CD4-positive, alpha-beta T cell (primary cell): Measurements from ENCODE around the gene PPM1G. TPM values are rescaled to one million over a fixed set of nuclear protein-coding genes. Genes with fewer than 3 reads are reported as not detected.

Experiments
- ATAC-seq: fragments of 200-7000 bp; cut with Tn5 transposase; one replicate; pipeline ENCODE4 v1.10.0; 2022; ENCODE audit warnings: mild to moderate bottlenecking; ENCODE audit not compliant: poor library complexity
- CTCF ChIA-PET: fragments of 350-600 bp; sonication (Branson Sonifier 250); formaldehyde crosslinking; loops from one replicate; lab custom pipeline; 2021; ENCODE audit warnings: antibody characterized with exemption, inconsistent platforms; lab: Charles Lee
- POLR2A ChIA-PET: fragments of 350-600 bp; sonication (Branson Sonifier 250); formaldehyde crosslinking; loops from one replicate; lab custom pipeline; 2021; ENCODE audit warnings: antibody characterized with exemption, inconsistent platforms; lab: Charles Lee
- DNase-seq, 14 experiments: peaks; one replicate each; pipeline ENCODE4 v3.0.0-alpha.2; 2013 to 2020; ENCODE audit warnings: mixed read lengths in 2 of 14
- H3K27ac ChIP-seq, 2 donors: one replicate each; pipeline versions ENCODE4 v1.5.1 to v1.7.0; 2013; ENCODE audit warnings: low read length in 2 of 2, low read depth in 1 of 2, mild to moderate bottlenecking in 1 of 2
- H3K27me3 ChIP-seq, 2 experiments: 1 replicate in 1 of 2; 2 replicates in 1 of 2; pipeline versions ENCODE4 v1.6.1 to v1.7.0; 2013; ENCODE audit warnings: low read length in 2 of 2, control low read depth in 1 of 2, mild to moderate bottlenecking in 1 of 2, moderate library complexity in 1 of 2; ENCODE audit not compliant: insufficient read depth in 2 of 2, control insufficient read depth in 1 of 2
- H3K36me3 ChIP-seq: one replicate; pipeline ENCODE4 v1.6.1; 2013; ENCODE audit warnings: low read length, control low read depth; ENCODE audit not compliant: insufficient read depth
- H3K4me1 ChIP-seq: one replicate; pipeline ENCODE4 v1.6.1; 2013; ENCODE audit warnings: low read length, control low read depth; ENCODE audit not compliant: insufficient read depth
- H3K4me3 ChIP-seq: one replicate; pipeline ENCODE4 v1.5.1; 2013; ENCODE audit warnings: mild to moderate bottlenecking, low read length, moderate library complexity
- H3K9me3 ChIP-seq, 2 experiments: 1 replicate in 1 of 2; 2 replicates in 1 of 2; pipeline versions ENCODE4 v1.6.1 to v1.7.0; 2013; ENCODE audit warnings: low read length in 2 of 2, mild to moderate bottlenecking in 2 of 2, control low read depth in 1 of 2, moderate library complexity in 1 of 2; ENCODE audit not compliant: control insufficient read depth in 1 of 2, insufficient read depth in 1 of 2
- H3K27ac Mint-ChIP-seq: one replicate; pipeline ENCODE4 v1.8.0; 2020; ENCODE audit warnings: mixed read lengths
- H3K27me3 Mint-ChIP-seq: one replicate; pipeline ENCODE4 v1.8.0; 2021; ENCODE audit warnings: mixed read lengths
- H3K36me3 Mint-ChIP-seq: one replicate; pipeline ENCODE4 v1.8.0; 2021; ENCODE audit warnings: low read depth, mixed read lengths
- H3K4me1 Mint-ChIP-seq: one replicate; pipeline ENCODE4 v1.8.0; 2021; ENCODE audit warnings: low read depth, mixed read lengths
- H3K4me3 Mint-ChIP-seq: one replicate; pipeline ENCODE4 v1.8.0; 2020; ENCODE audit warnings: mild to moderate bottlenecking, mixed read lengths
- H3K9me3 Mint-ChIP-seq: one replicate; pipeline ENCODE4 v1.8.0; 2020; ENCODE audit warnings: mixed read lengths
- CTCF ChIP-seq: fragments of 200-600 bp; IDR thresholded peaks from one replicate; pipeline ENCODE4 v1.8.0; 2022; ENCODE audit warnings: antibody characterized with exemption, mild to moderate bottlenecking
- intact Hi-C, 2 experiments: fragments of 100-400 bp; cut with DNase I in 1 of 2; cut with micrococcal nuclease in 1 of 2; formaldehyde crosslinking; loops; one replicate each; pipeline versions ENCODE4 v1.15.1 to v1.9.0; 2023 to 2025; cut with DNase I, micrococcal nuclease
- polyA plus RNA-seq, 2 donors: library from polyadenylated mRNA; unstranded; fragments of 120-200 nt; gene quantifications; one replicate each; pipeline ENCODE4 v1.2.1, GENCODE V29; 2013
- total RNA-seq, 174 experiments: library from RNA in 2 of 174; stranded (reverse) in 2 of 174; gene quantifications; one replicate each; pipeline ENCODE4 v1.2.3 and lab custom pipeline; 2021 to 2026

The PPM1G gene, protein sequence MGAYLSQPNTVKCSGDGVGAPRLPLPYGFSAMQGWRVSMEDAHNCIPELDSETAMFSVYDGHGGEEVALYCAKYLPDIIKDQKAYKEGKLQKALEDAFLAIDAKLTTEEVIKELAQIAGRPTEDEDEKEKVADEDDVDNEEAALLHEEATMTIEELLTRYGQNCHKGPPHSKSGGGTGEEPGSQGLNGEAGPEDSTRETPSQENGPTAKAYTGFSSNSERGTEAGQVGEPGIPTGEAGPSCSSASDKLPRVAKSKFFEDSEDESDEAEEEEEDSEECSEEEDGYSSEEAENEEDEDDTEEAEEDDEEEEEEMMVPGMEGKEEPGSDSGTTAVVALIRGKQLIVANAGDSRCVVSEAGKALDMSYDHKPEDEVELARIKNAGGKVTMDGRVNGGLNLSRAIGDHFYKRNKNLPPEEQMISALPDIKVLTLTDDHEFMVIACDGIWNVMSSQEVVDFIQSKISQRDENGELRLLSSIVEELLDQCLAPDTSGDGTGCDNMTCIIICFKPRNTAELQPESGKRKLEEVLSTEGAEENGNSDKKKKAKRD
- total RNA-seq (10 to 100 TPM; 30.4 to 31.2 TPM), total RNA-seq (lab: John Stamatoyannopoulos, UW) (73.8 to 375 (median 118) reads per million in 172 experiments)
- 81.0 TPM for polyA plus RNA-seq (2013, experiment 1 of 2)
- 75.1 TPM for polyA plus RNA-seq (2013, experiment 2 of 2)

GRCh38 chr2:27409321-27410073, at the start of gene PPM1G:
TSS of gene PPM1G (minus strand) at chr2:27409591. CDS start at chr2:27409422, 169 bp downstream.
- no peak for TF ChIP-seq CTCF
- Mint-ChIP-seq H3K9me3 (no peaks in the 10 kb centered on the region), H3K4me3 (peak within 1 kb of the TSS; percentile 90), H3K27me3 (no peaks in the 10 kb centered on the region), H3K4me1 (peaks cover 41% of the 10 kb centered on the region), H3K27ac (peak within 1 kb of the TSS; percentile 82), H3K36me3 (peaks cover 15% of the 10 kb centered on the region)
- Histone ChIP-seq H3K4me1 (peaks cover 33% of the 10 kb centered on the region), H3K4me3 (peak within 1 kb of the TSS; percentile 82), H3K27me3 (no peaks in the 10 kb centered on the region), H3K27ac (peak within 1 kb of the TSS; percentile 85 to 90), H3K36me3 (peaks cover 16% of the 10 kb centered on the region), H3K9me3 (no peaks in the 10 kb centered on the region)
- intact Hi-C loops: loop anchor here (1.0 to 10.0 kb wide), 7 partner anchors 19 to 254 kb away; partner anchors contain the start of genes EIF2B4 (in 2 of the 2), SNX17 (in 2 of the 2), CCDC121 (in 1 of the 2) and GPN1 (in 1 of the 2)
- ChIA-PET CTCF (interaction anchor here (0.8 to 2.3 kb wide), 6 partner anchors 18 to 274 kb away, joined by 3 to 12 read pairs (median 3); no protein-coding TSS in a partner anchor), POLR2A (interaction anchor here (0.6 to 2.7 kb wide), 11 partner anchors 18 to 841 kb away, joined by 3 to 59 read pairs (median 8); partner anchors contain the start of genes CCDC121, EIF2B4, GPN1 and GTF3C2)
- ATAC-seq (peak; percentile 95), DNase-seq (peak; percentile 92 to 98 (median 96))

DNA sequence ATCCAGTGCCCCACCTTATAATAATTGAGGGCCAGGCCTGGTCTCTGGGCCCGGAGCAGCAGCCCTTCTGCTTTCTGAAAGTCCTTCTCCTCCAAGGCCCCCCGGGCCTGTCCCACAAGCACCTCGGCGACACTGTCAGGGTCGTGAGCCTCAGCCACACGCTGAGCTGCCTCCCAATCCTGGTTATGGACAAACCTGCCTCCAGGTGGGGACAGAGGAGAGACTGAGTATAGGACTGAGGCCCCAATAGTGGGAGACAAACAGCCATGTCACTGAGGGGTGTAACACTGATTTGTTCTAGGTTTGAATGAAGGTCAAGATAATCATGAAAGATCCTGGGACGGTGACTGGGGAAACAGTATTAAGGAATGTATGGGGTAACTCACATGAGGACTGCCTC, 44.6 kb upstream of the PPM1G start:
- H3K27me3 ChIP-seq: no peaks in the 10 kb centered on the region
- H3K36me3 ChIP-seq: peaks cover 16% of the 10 kb centered on the region
- H3K4me3 ChIP-seq: no peak overlapping the region
- intact Hi-C loops: no loop called here
- H3K9me3 ChIP-seq: no peaks in the 10 kb centered on the region
- H3K36me3 Mint-ChIP-seq: peaks cover 54% of the 10 kb centered on the region
- POLR2A ChIA-PET: no interaction called here
- DNase-seq (no peak), ATAC-seq (no peak)
- CTCF ChIA-PET: no interaction called here
- no peak for TF ChIP-seq CTCF
- no peak overlapping the region for H3K4me3 Mint-ChIP-seq
- H3K4me1 ChIP-seq: no peaks in the 10 kb centered on the region
- H3K9me3 Mint-ChIP-seq: no peaks in the 10 kb centered on the region
- H3K27me3 Mint-ChIP-seq: no peaks in the 10 kb centered on the region
- no peak overlapping the region for H3K27ac ChIP-seq
- no peak overlapping the region for H3K27ac Mint-ChIP-seq
- no peaks in the 10 kb centered on the region for H3K4me1 Mint-ChIP-seq

GRCh38 chr2:27451095-27451494, 41.7 kb upstream of the PPM1G start:
- POLR2A ChIA-PET: no interaction called here
- no peak for ATAC-seq
- Histone ChIP-seq H3K4me3 (no peak overlapping the region), H3K27ac (no peak overlapping the region), H3K9me3 (no peaks in the 10 kb centered on the region), H3K36me3 (peaks cover 11% of the 10 kb centered on the region), H3K27me3 (no peaks in the 10 kb centered on the region), H3K4me1 (peaks cover 4% of the 10 kb centered on the region)
- peaks cover 65% of the 10 kb centered on the region for H3K36me3 Mint-ChIP-seq
- no peak for DNase-seq
- intact Hi-C loops: no loop called here
- CTCF ChIA-PET: interaction anchor here (0.6 kb wide), 1 partner anchor 14 kb away, joined by 3 read pairs; no protein-coding TSS in a partner anchor
- peaks cover 2% of the 10 kb centered on the region for H3K4me1 Mint-ChIP-seq
- H3K9me3 Mint-ChIP-seq: no peaks in the 10 kb centered on the region
- TF ChIP-seq CTCF: no peak
- H3K4me3 Mint-ChIP-seq: no peak overlapping the region
- no peak overlapping the region for H3K27ac Mint-ChIP-seq
- no peaks in the 10 kb centered on the region for H3K27me3 Mint-ChIP-seq
